GM13976 (cell line): ENCODE data around the gene PRSS38.

Experiments
- DNase-seq: peaks from one replicate; pipeline ENCODE4 v3.0.0; 2012; ENCODE audit warnings: low spot score
- CTCF ChIP-seq: IDR thresholded peaks from 2 replicates; pipeline ENCODE4 v1.5.1; 2012; ENCODE audit warnings: borderline replicate concordance, mild to moderate bottlenecking; ENCODE audit not compliant: insufficient read depth; ENCODE audit errors: extremely low read depth, missing control alignments, control extremely low read depth
- in situ Hi-C: fragments of 300-500 bp; cut with MboI; formaldehyde crosslinking; loops from one replicate; pipeline ENCODE4 v1.12.0; 2022; ENCODE audit warnings: low sequenced_read_pairs, mixed read lengths, inconsistent platforms; ENCODE audit not compliant: unreplicated experiment

PRSS38 gene

GRCh38 chr1:227891223-227891954 is 75.9 kb downstream of the PRSS38 start:
- no peak for TF ChIP-seq CTCF
- in situ Hi-C loops, result no loop called here
- no peak for DNase-seq

- no peak for TF ChIP-seq CTCF
- in situ Hi-C loops, result no loop called here
- no peak for DNase-seq
Observed at GRCh38 chr1:227891955-227892488, 76.5 kb downstream of the PRSS38 start.

- in situ Hi-C loops, result no loop called here
- DNase-seq, result no peak
- no peak for TF ChIP-seq CTCF
Observed at GRCh38 chr1:227892489-227893299, 77.2 kb downstream of the PRSS38 start.

- in situ Hi-C loops, result no loop called here
- TF ChIP-seq CTCF, result no peak
- no peak for DNase-seq
Observed at GRCh38 chr1:227893300-227893948, 77.9 kb downstream of the PRSS38 start.

GRCh38 chr1:227893949-227894721 is 78.7 kb downstream of the PRSS38 start:
- no peak for TF ChIP-seq CTCF
- in situ Hi-C loops, result no loop called here

More at GRCh38 chr1:227893949-227894721, 78.7 kb downstream of the PRSS38 start:
- no peak for DNase-seq
